ENCODE data around the gene ZHX3.
A peak's percentile ranks its signal among the peaks of the same experiment; 100 is the strongest.

Gene ZHX3

GRCh38 chr20:41353530-41353929 is 36.0 kb upstream of the ZHX3 start:
- no peak for DNase-seq (ENCODE audit: low read depth in 2 of 2)

GRCh38 chr20:41352666-41353065 is 35.1 kb upstream of the ZHX3 start:
- no peak for DNase-seq (ENCODE audit: low read depth in 2 of 2)

- DNase-seq (ENCODE audit: low read depth in 2 of 2), result no peak
These were observed 34.6 kb upstream of the ZHX3 start for GRCh38 chr20:41352106-41352505.

GRCh38 chr20:41350408-41350962 is 33.0 kb upstream of the ZHX3 start:
- DNase-seq (ENCODE audit: low read depth in 2 of 2), result no peak

GRCh38 chr20:41349943-41350342 is 32.4 kb upstream of the ZHX3 start:
- no peak for DNase-seq (ENCODE audit: low read depth in 2 of 2)

- no peak for DNase-seq (ENCODE audit: low read depth in 2 of 2)
These were observed 31.7 kb upstream of the ZHX3 start for GRCh38 chr20:41349266-41349665.

GRCh38 chr20:41348430-41349172 is 31.1 kb upstream of the ZHX3 start:
- no peak for DNase-seq (ENCODE audit: low read depth in 2 of 2)

GRCh38 chr20:41347523-41348429 is 30.2 kb upstream of the ZHX3 start:
- no peak for DNase-seq (ENCODE audit: low read depth in 2 of 2)

GRCh38 chr20:41345729-41346067 is 28.2 kb upstream of the ZHX3 start:
- DNase-seq (ENCODE audit: low read depth in 2 of 2), result no peak

- DNase-seq (ENCODE audit: low read depth in 2 of 2), result no peak
These were observed 27.6 kb upstream of the ZHX3 start for GRCh38 chr20:41344938-41345728.

- no peak for DNase-seq (ENCODE audit: low read depth in 2 of 2)
These were observed 26.9 kb upstream of the ZHX3 start for GRCh38 chr20:41344477-41344876.

- no peak for DNase-seq (ENCODE audit: low read depth in 2 of 2)
These were observed 25.2 kb upstream of the ZHX3 start for GRCh38 chr20:41342474-41343464.

GRCh38 chr20:41340327-41341055 is 23.0 kb upstream of the ZHX3 start, which contains the start of gene LPIN3:
Gene LPIN3 (plus strand): TSS chr20:41340821. CDS start chr20:41345804, 4,983 bp downstream.
- DNase-seq (ENCODE audit: low read depth in 2 of 2), result peak; percentile 62 to 69

GRCh38 chr20:41339957-41340326 is 22.4 kb upstream of the ZHX3 start:
- DNase-seq (ENCODE audit: low read depth in 2 of 2), result no peak

GRCh38 chr20:41336711-41337492 is 19.4 kb upstream of the ZHX3 start:
- DNase-seq (ENCODE audit: low read depth in 2 of 2), result no peak

GRCh38 chr20:41335591-41335990 is 18.1 kb upstream of the ZHX3 start:
- no peak for DNase-seq (ENCODE audit: low read depth in 2 of 2)

- DNase-seq (ENCODE audit: low read depth in 2 of 2), result no peak
These were observed 17.2 kb upstream of the ZHX3 start for GRCh38 chr20:41334443-41335421.

GRCh38 chr20:41334036-41334435 is 16.5 kb upstream of the ZHX3 start:
- DNase-seq (ENCODE audit: low read depth in 2 of 2), result no peak

Data from fibroblast of skin of left biceps (primary cell).